Measurements from ENCODE around the gene ADGRL2. TPM values are rescaled to one million over a fixed set of nuclear protein-coding genes. Genes with fewer than 3 reads are reported as not detected.
"Not testable (repeated sequence)": the region's sequence is repeated elsewhere in the genome, so short reads cannot be mapped to it uniquely, and the experiment has no call there.

Gene ADGRL2
- total RNA-seq, 2 experiments from 2014 or later: 0.05 TPM; not detected in 1

GRCh38 chr1:81847063-81847462, 46.3 kb downstream of the ADGRL2 start:
- no peaks in the 10 kb centered on the region for H3K9me3 Mint-ChIP-seq (ENCODE audit: low read depth)
- no peak overlapping the region for H3K4me3 Mint-ChIP-seq
- CTCF ChIA-PET: no interaction called here
- no peaks in the 10 kb centered on the region for H3K36me3 Mint-ChIP-seq
- H3K27ac Mint-ChIP-seq: no peak overlapping the region
- ATAC-seq (no peak), DNase-seq (no peak)
- H3K27me3 Mint-ChIP-seq: no peaks in the 10 kb centered on the region
- no peaks in the 10 kb centered on the region for H3K4me1 Mint-ChIP-seq

GRCh38 chr1:81848880-81849682, 48.3 kb downstream of the ADGRL2 start:
- DNase-seq (no peak), ATAC-seq (no peak)
- CTCF ChIA-PET: no interaction called here
- no peaks in the 10 kb centered on the region for H3K4me1 Mint-ChIP-seq
- H3K36me3 Mint-ChIP-seq: no peaks in the 10 kb centered on the region
- no peaks in the 10 kb centered on the region for H3K9me3 Mint-ChIP-seq (ENCODE audit: low read depth)
- H3K27ac Mint-ChIP-seq: no peak overlapping the region
- H3K27me3 Mint-ChIP-seq: no peaks in the 10 kb centered on the region
- no peak overlapping the region for H3K4me3 Mint-ChIP-seq

GRCh38 chr1:81850031-81850430, 49.3 kb downstream of the ADGRL2 start:
- CTCF ChIA-PET: no interaction called here
- H3K27me3 Mint-ChIP-seq: no peaks in the 10 kb centered on the region
- H3K4me1 Mint-ChIP-seq: no peaks in the 10 kb centered on the region
- no peak overlapping the region for H3K27ac Mint-ChIP-seq
- DNase-seq: no peak
- no peak for ATAC-seq
- no peak overlapping the region for H3K4me3 Mint-ChIP-seq
- no peaks in the 10 kb centered on the region for H3K36me3 Mint-ChIP-seq
- no peaks in the 10 kb centered on the region for H3K9me3 Mint-ChIP-seq (ENCODE audit: low read depth)

GRCh38 chr1:81850495-81850894, 49.8 kb downstream of the ADGRL2 start:
- DNase-seq (no peak), ATAC-seq (no peak)
- CTCF ChIA-PET: no interaction called here
- H3K4me1 Mint-ChIP-seq: no peaks in the 10 kb centered on the region
- H3K9me3 Mint-ChIP-seq (ENCODE audit: low read depth): no peaks in the 10 kb centered on the region
- no peak overlapping the region for H3K27ac Mint-ChIP-seq
- no peaks in the 10 kb centered on the region for H3K27me3 Mint-ChIP-seq
- no peaks in the 10 kb centered on the region for H3K36me3 Mint-ChIP-seq
- no peak overlapping the region for H3K4me3 Mint-ChIP-seq

GRCh38 chr1:81851217-81851616, 50.5 kb downstream of the ADGRL2 start:
- H3K9me3 Mint-ChIP-seq (ENCODE audit: low read depth): no peaks in the 10 kb centered on the region
- H3K27ac Mint-ChIP-seq: no peak overlapping the region
- no peaks in the 10 kb centered on the region for H3K4me1 Mint-ChIP-seq
- CTCF ChIA-PET: no interaction called here
- no peak for DNase-seq
- H3K4me3 Mint-ChIP-seq: no peak overlapping the region
- no peak for ATAC-seq
- no peaks in the 10 kb centered on the region for H3K36me3 Mint-ChIP-seq
- H3K27me3 Mint-ChIP-seq: no peaks in the 10 kb centered on the region

- Mint-ChIP-seq H3K27ac (no peak overlapping the region), H3K27me3 (no peaks in the 10 kb centered on the region), H3K9me3 (ENCODE audit: low read depth) (no peaks in the 10 kb centered on the region), H3K4me3 (no peak overlapping the region), H3K4me1 (no peaks in the 10 kb centered on the region), H3K36me3 (no peaks in the 10 kb centered on the region)
- DNase-seq (no peak), ATAC-seq (no peak)
- CTCF ChIA-PET: no interaction called here
These were observed 52.2 kb downstream of the ADGRL2 start for GRCh38 chr1:81852961-81853360.

- H3K27ac Mint-ChIP-seq: no peak overlapping the region
- ATAC-seq (no peak), DNase-seq (no peak)
- no peaks in the 10 kb centered on the region for H3K27me3 Mint-ChIP-seq
- H3K36me3 Mint-ChIP-seq: no peaks in the 10 kb centered on the region
- CTCF ChIA-PET: no interaction called here
- H3K4me3 Mint-ChIP-seq: no peak overlapping the region
- peaks cover 2% of the 10 kb centered on the region for H3K9me3 Mint-ChIP-seq (ENCODE audit: low read depth)
- H3K4me1 Mint-ChIP-seq: no peaks in the 10 kb centered on the region
These were observed 66.5 kb downstream of the ADGRL2 start for GRCh38 chr1:81867235-81867634.

GRCh38 chr1:81869307-81869706, 68.6 kb downstream of the ADGRL2 start:
- no peaks in the 10 kb centered on the region for H3K4me1 Mint-ChIP-seq
- H3K36me3 Mint-ChIP-seq: no peaks in the 10 kb centered on the region
- no peak overlapping the region for H3K4me3 Mint-ChIP-seq
- CTCF ChIA-PET: no interaction called here
- DNase-seq (no peak), ATAC-seq (no peak)
- H3K27me3 Mint-ChIP-seq: no peaks in the 10 kb centered on the region
- peaks cover 2% of the 10 kb centered on the region for H3K9me3 Mint-ChIP-seq (ENCODE audit: low read depth)
- no peak overlapping the region for H3K27ac Mint-ChIP-seq

GRCh38 chr1:81871091-81871490, 70.4 kb downstream of the ADGRL2 start:
- H3K4me3 Mint-ChIP-seq; H3K36me3 Mint-ChIP-seq; DNase-seq; H3K27ac Mint-ChIP-seq; CTCF ChIA-PET; ATAC-seq; H3K9me3 Mint-ChIP-seq (ENCODE audit: low read depth); H3K27me3 Mint-ChIP-seq; H3K4me1 Mint-ChIP-seq: not testable (repeated sequence)

- DNase-seq (no peak), ATAC-seq (no peak)
- no peaks in the 10 kb centered on the region for H3K27me3 Mint-ChIP-seq
- no peaks in the 10 kb centered on the region for H3K4me1 Mint-ChIP-seq
- H3K9me3 Mint-ChIP-seq (ENCODE audit: low read depth): peaks cover 4% of the 10 kb centered on the region
- CTCF ChIA-PET: no interaction called here
- H3K27ac Mint-ChIP-seq: no peak overlapping the region
- no peaks in the 10 kb centered on the region for H3K36me3 Mint-ChIP-seq
- H3K4me3 Mint-ChIP-seq: no peak overlapping the region
These were observed 73.2 kb downstream of the ADGRL2 start for GRCh38 chr1:81873946-81874345.

- Mint-ChIP-seq H3K4me3 (no peak overlapping the region), H3K27me3 (no peaks in the 10 kb centered on the region), H3K27ac (no peak overlapping the region), H3K9me3 (ENCODE audit: low read depth) (peaks cover 4% of the 10 kb centered on the region), H3K4me1 (no peaks in the 10 kb centered on the region), H3K36me3 (no peaks in the 10 kb centered on the region)
- CTCF ChIA-PET: no interaction called here
- DNase-seq: no peak
- no peak for ATAC-seq
These were observed 73.7 kb downstream of the ADGRL2 start for GRCh38 chr1:81874461-81874860.

GRCh38 chr1:81874940-81875339, 74.2 kb downstream of the ADGRL2 start:
- H3K4me1 Mint-ChIP-seq: no peaks in the 10 kb centered on the region
- H3K27me3 Mint-ChIP-seq: no peaks in the 10 kb centered on the region
- ATAC-seq (no peak), DNase-seq (no peak)
- H3K9me3 Mint-ChIP-seq (ENCODE audit: low read depth): peaks cover 4% of the 10 kb centered on the region
- CTCF ChIA-PET: no interaction called here
- H3K36me3 Mint-ChIP-seq: no peaks in the 10 kb centered on the region
- no peak overlapping the region for H3K27ac Mint-ChIP-seq
- H3K4me3 Mint-ChIP-seq: no peak overlapping the region

GRCh38 chr1:81876901-81877733, 76.4 kb downstream of the ADGRL2 start:
- no peaks in the 10 kb centered on the region for H3K36me3 Mint-ChIP-seq
- H3K4me1 Mint-ChIP-seq: no peaks in the 10 kb centered on the region
- CTCF ChIA-PET: no interaction called here
- H3K9me3 Mint-ChIP-seq (ENCODE audit: low read depth): peaks cover 12% of the 10 kb centered on the region
- no peaks in the 10 kb centered on the region for H3K27me3 Mint-ChIP-seq
- no peak for ATAC-seq
- no peak for DNase-seq
- no peak overlapping the region for H3K4me3 Mint-ChIP-seq
- no peak overlapping the region for H3K27ac Mint-ChIP-seq

GRCh38 chr1:81877940-81878339, 77.2 kb downstream of the ADGRL2 start:
- H3K4me3 Mint-ChIP-seq: no peak overlapping the region
- ATAC-seq (no peak), DNase-seq (no peak)
- peaks cover 12% of the 10 kb centered on the region for H3K9me3 Mint-ChIP-seq (ENCODE audit: low read depth)
- no peaks in the 10 kb centered on the region for H3K4me1 Mint-ChIP-seq
- H3K27me3 Mint-ChIP-seq: no peaks in the 10 kb centered on the region
- CTCF ChIA-PET: no interaction called here
- no peak overlapping the region for H3K27ac Mint-ChIP-seq
- no peaks in the 10 kb centered on the region for H3K36me3 Mint-ChIP-seq

Data from activated CD8-positive, alpha-beta memory T cell treated with anti-CD3 and anti-CD28 coated beads, Interleukin-2, amount 10 ng/mL, durations not matched to agents 7 days and 5 days (primary cell).